PC-9 (cell line): ENCODE data around the gene NRG3. TPM values are rescaled to one million over a fixed set of nuclear protein-coding genes. Genes with fewer than 3 reads are reported as not detected.

ENCODE experiments used
- BruUV-seq: library from RNA; stranded (reverse); fragments of 400-500 nt; replicated peaks from 2 replicates; lab custom pipeline; 2021; lab: Mats Ljungman, UMichigan
- CTCF ChIA-PET: fragments of 300-600 bp; sonication (Branson Sonifier 250); formaldehyde crosslinking; loops from one replicate; lab custom pipeline; 2022; ENCODE audit warnings: antibody characterized with exemption; lab: Charles Lee
- POLR2A ChIA-PET: fragments of 300-600 bp; sonication (Branson Sonifier 250); formaldehyde crosslinking; loops from one replicate; lab custom pipeline; 2022; ENCODE audit warnings: antibody characterized with exemption; ENCODE audit not compliant: unreplicated experiment; lab: Charles Lee
- DNase-seq, 2 experiments: peaks; one replicate each; pipeline versions ENCODE4 v3.0.0 to v3.0.0-alpha.2; 2015 to 2022; ENCODE audit warnings: mixed read lengths in 1 of 2
- H2AFZ ChIP-seq: fragments of 200-600 bp; sonication (generic); 2 replicates; pipeline ENCODE4 v1.8.1; 2017; ENCODE audit warnings: antibody characterized with exemption
- H3F3A ChIP-seq: fragments of 200-600 bp; sonication (generic); 2 replicates; pipeline ENCODE4 v1.8.1; 2017; ENCODE audit warnings: antibody characterized with exemption, mild to moderate bottlenecking, low read depth; ENCODE audit not compliant: insufficient read depth
- H3K27ac ChIP-seq: fragments of 200-600 bp; sonication (generic); 2 replicates; pipeline ENCODE4 v1.6.1; 2016; ENCODE audit warnings: mixed run types
- H3K27me3 ChIP-seq: fragments of 200-600 bp; sonication (generic); 2 replicates; pipeline ENCODE4 v1.6.1; 2016; ENCODE audit warnings: low read depth, mixed run types; ENCODE audit not compliant: insufficient read depth
- H3K36me3 ChIP-seq: fragments of 200-600 bp; sonication (generic); 2 replicates; pipeline ENCODE4 v1.6.1; 2016; ENCODE audit warnings: low read depth, mixed run types
- H3K4me1 ChIP-seq: fragments of 200-600 bp; sonication (generic); replicated peaks from 2 replicates; pipeline ENCODE4 v1.6.1; 2016; ENCODE audit warnings: mixed run types; ENCODE audit not compliant: insufficient read depth
- H3K4me2 ChIP-seq: fragments of 200-600 bp; sonication (generic); 2 replicates; pipeline ENCODE4 v1.6.1; 2017; ENCODE audit warnings: mixed run types
- H3K4me3 ChIP-seq: fragments of 200-600 bp; sonication (generic); 2 replicates; pipeline ENCODE4 v1.6.1; 2016; ENCODE audit warnings: mixed run types
- H3K79me2 ChIP-seq: fragments of 200-600 bp; sonication (generic); 2 replicates; pipeline ENCODE4 v1.6.1; 2017; ENCODE audit warnings: low read depth, mixed run types
- H3K9me2 ChIP-seq: fragments of 200-600 bp; sonication (generic); 2 replicates; pipeline ENCODE4 v1.8.1; 2017; ENCODE audit warnings: mild to moderate bottlenecking; ENCODE audit not compliant: insufficient read depth
- H3K9me3 ChIP-seq: fragments of 200-600 bp; sonication (generic); 2 replicates; pipeline ENCODE4 v1.8.1; 2016; ENCODE audit warnings: low read depth; ENCODE audit not compliant: insufficient read depth
- H4K20me1 ChIP-seq: fragments of 200-600 bp; sonication (generic); 2 replicates; pipeline ENCODE4 v1.8.1; 2017; ENCODE audit not compliant: insufficient read depth
- EZH2 ChIP-seq: fragments of 200-600 bp; sonication (generic); IDR thresholded peaks from 2 replicates; pipeline ENCODE4 v1.8.0; 2017; ENCODE audit warnings: antibody characterized with exemption, low read depth
- intact Hi-C: fragments of 100-400 bp; cut with micrococcal nuclease; formaldehyde crosslinking; loops from one replicate; pipeline ENCODE4 v1.10.0; 2022; ENCODE audit not compliant: unreplicated experiment
- total RNA-seq: library from RNA; stranded (reverse); gene quantifications from 2 replicates; pipeline ENCODE4 v1.2.3, GENCODE V29; 2021
- TF ChIP-seq, protein P1 (sequence below): fragments of 200-600 bp; sonication (generic); conservative IDR thresholded peaks from 2 replicates; pipeline ENCODE4 v1.6.1; 2017; ENCODE audit warnings: mixed run types, antibody characterized with exemption, mild to moderate bottlenecking, moderate library complexity

NRG3 gene
- total RNA-seq, 1 experiment from 2014 or later = not detected

DNA sequence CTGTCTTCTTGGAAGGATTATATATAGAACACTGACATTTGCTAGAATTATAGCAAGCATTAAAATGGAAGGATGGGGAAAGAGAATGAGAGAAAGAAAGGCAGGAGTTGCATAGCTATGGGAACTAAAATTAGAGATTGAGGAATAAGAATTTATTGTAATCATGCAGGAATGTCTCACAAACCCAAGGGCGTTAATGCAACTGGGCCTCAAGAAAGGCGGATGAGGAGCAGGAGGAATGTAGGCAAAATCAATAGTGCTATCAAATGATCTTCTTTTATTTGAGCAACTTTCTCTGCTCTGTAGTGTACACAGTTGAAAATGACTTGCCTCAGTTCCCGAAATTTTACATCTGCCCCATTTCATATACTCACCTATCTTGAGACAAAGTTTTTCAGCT is 1132.5 kb downstream of the NRG3 start:
- Histone ChIP-seq H2AFZ (no peak overlapping the region), H3K4me2 (no peak overlapping the region), H4K20me1 (no peaks in the 10 kb centered on the region), H3K4me3 (no peak overlapping the region), H3K27me3 (no peaks in the 10 kb centered on the region; the same call in 1 of the 2 replicates), H3K4me1 (no peaks in the 10 kb centered on the region), H3K36me3 (no peaks in the 10 kb centered on the region), H3K9me3 (no peaks in the 10 kb centered on the region), H3K9me2 (no peaks in the 10 kb centered on the region), H3K27ac (no peak overlapping the region), H3F3A (no peaks in the 10 kb centered on the region), H3K79me2 (no peaks in the 10 kb centered on the region)
- no TSS peak for BruUV-seq
- no peak for TF ChIP-seq EZH2
- TF ChIP-seq, protein P1, sequence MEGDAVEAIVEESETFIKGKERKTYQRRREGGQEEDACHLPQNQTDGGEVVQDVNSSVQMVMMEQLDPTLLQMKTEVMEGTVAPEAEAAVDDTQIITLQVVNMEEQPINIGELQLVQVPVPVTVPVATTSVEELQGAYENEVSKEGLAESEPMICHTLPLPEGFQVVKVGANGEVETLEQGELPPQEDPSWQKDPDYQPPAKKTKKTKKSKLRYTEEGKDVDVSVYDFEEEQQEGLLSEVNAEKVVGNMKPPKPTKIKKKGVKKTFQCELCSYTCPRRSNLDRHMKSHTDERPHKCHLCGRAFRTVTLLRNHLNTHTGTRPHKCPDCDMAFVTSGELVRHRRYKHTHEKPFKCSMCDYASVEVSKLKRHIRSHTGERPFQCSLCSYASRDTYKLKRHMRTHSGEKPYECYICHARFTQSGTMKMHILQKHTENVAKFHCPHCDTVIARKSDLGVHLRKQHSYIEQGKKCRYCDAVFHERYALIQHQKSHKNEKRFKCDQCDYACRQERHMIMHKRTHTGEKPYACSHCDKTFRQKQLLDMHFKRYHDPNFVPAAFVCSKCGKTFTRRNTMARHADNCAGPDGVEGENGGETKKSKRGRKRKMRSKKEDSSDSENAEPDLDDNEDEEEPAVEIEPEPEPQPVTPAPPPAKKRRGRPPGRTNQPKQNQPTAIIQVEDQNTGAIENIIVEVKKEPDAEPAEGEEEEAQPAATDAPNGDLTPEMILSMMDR = no peak
- intact Hi-C loops = no loop called here
- DNase-seq = no peak
- CTCF ChIA-PET = no interaction called here
- POLR2A ChIA-PET = no interaction called here

GRCh38 chr10:83012866-83013265 is 1137.9 kb downstream of the NRG3 start:
- intact Hi-C loops = no loop called here
- DNase-seq = no peak
- POLR2A ChIA-PET = no interaction called here
- Histone ChIP-seq H2AFZ (no peak overlapping the region), H3K27ac (no peak overlapping the region), H3K36me3 (no peaks in the 10 kb centered on the region), H3K79me2 (no peaks in the 10 kb centered on the region), H3K4me2 (no peak overlapping the region), H3K4me3 (no peak overlapping the region), H3K9me2 (no peaks in the 10 kb centered on the region), H3F3A (no peaks in the 10 kb centered on the region), H4K20me1 (no peaks in the 10 kb centered on the region), H3K4me1 (no peaks in the 10 kb centered on the region), H3K9me3 (no peaks in the 10 kb centered on the region), H3K27me3 (no peaks in the 10 kb centered on the region; the same call in 1 of the 2 replicates)
- TF ChIP-seq EZH2 = no peak
- TF ChIP-seq, protein P1 = no peak
- CTCF ChIA-PET = no interaction called here
- BruUV-seq = no TSS peak

DNA sequence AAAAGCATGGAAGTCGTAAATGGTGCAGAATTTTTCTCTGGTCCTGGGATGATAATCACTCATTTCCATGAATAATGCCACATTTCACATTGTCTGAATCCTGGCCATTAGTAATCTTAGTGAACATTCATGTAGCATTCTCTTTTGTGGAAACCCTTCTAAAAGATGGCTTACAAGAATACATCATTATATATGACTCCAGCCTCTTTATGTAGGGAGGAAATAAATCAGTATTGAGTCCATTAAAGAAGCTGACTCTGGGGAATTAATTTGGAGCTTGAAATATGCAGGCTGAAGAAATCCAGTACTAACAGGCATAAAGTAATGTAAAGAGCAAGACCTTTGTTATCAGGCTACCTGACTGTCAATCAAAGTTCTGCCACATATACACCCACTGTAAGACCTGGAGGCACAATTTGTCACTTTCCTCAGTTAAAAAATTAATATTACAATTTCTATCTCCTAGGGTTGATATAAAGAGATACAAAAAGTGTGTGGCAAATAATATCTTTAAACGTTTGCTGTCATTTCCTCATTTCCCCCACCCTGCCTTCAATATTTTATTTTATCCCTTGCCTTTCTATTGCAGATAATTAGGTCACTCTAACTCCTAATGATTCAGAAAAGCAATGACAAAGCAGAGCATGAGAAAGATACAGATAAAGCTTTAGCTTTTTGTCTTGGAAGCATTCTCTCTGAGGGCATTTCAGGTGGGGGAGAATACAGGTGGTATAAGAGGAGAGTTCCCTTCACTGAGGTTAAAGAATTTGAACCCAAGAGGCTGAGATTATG is 1142.3 kb downstream of the NRG3 start:
- TF ChIP-seq EZH2 = no peak
- TF ChIP-seq, protein P1 = no peak
- no peaks in the 10 kb centered on the region for H3K36me3 ChIP-seq
- no peaks in the 10 kb centered on the region for H3F3A ChIP-seq
- no peaks in the 10 kb centered on the region for H3K4me1 ChIP-seq
- H3K27ac ChIP-seq = no peak overlapping the region
- H3K9me3 ChIP-seq = no peaks in the 10 kb centered on the region
- no peaks in the 10 kb centered on the region for H4K20me1 ChIP-seq
- no peak overlapping the region for H3K4me3 ChIP-seq
- POLR2A ChIA-PET = no interaction called here
- CTCF ChIA-PET = no interaction called here
- H3K79me2 ChIP-seq = no peaks in the 10 kb centered on the region
- H3K9me2 ChIP-seq = no peaks in the 10 kb centered on the region
- H2AFZ ChIP-seq = no peak overlapping the region
- H3K27me3 ChIP-seq = no peaks in the 10 kb centered on the region
- no TSS peak for BruUV-seq
- no peak for DNase-seq
- no peak overlapping the region for H3K4me2 ChIP-seq
- intact Hi-C loops = no loop called here
